ENCODE measurements around the gene HOXA6. TPM values are rescaled to one million over a fixed set of nuclear protein-coding genes. Genes with fewer than 3 reads are reported as not detected.
A peak's percentile ranks its signal among the peaks of the same experiment; 100 is the strongest.

The HOXA6 gene
- total RNA-seq, 1 experiment from 2014 or later: 3.3 TPM

- BruUV-seq (replicated peaks): no TSS peak
- DNase-seq (ENCODE audit: low read depth, low spot score) (no peak), ATAC-seq (no peak)
- no peak for TF ChIP-seq TCF7L2 (IDR thresholded peaks at IDR 0.05; ENCODE audit: low read depth, low read length)
- TF ChIP-seq, protein P1, sequence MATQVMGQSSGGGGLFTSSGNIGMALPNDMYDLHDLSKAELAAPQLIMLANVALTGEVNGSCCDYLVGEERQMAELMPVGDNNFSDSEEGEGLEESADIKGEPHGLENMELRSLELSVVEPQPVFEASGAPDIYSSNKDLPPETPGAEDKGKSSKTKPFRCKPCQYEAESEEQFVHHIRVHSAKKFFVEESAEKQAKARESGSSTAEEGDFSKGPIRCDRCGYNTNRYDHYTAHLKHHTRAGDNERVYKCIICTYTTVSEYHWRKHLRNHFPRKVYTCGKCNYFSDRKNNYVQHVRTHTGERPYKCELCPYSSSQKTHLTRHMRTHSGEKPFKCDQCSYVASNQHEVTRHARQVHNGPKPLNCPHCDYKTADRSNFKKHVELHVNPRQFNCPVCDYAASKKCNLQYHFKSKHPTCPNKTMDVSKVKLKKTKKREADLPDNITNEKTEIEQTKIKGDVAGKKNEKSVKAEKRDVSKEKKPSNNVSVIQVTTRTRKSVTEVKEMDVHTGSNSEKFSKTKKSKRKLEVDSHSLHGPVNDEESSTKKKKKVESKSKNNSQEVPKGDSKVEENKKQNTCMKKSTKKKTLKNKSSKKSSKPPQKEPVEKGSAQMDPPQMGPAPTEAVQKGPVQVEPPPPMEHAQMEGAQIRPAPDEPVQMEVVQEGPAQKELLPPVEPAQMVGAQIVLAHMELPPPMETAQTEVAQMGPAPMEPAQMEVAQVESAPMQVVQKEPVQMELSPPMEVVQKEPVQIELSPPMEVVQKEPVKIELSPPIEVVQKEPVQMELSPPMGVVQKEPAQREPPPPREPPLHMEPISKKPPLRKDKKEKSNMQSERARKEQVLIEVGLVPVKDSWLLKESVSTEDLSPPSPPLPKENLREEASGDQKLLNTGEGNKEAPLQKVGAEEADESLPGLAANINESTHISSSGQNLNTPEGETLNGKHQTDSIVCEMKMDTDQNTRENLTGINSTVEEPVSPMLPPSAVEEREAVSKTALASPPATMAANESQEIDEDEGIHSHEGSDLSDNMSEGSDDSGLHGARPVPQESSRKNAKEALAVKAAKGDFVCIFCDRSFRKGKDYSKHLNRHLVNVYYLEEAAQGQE (IDR thresholded peaks at IDR 0.05; ENCODE audit: insufficient read depth in 1 of 2, low read depth in 2 of 2, low read length in 1 of 2): 0 out of 4 replicates have a peak, but pooled peaks of 1 of the 2 experiments have one; percentile 13
- no peaks in the 10 kb centered on the region for H3K27me3 ChIP-seq (ENCODE audit: control insufficient read depth, insufficient read depth, low read length)
- in situ Hi-C loops (cut with HindIII; ENCODE audit: low pct_unique_long_range_greater_than_20kb, low sequenced_read_pairs): no loop called here
- intact Hi-C loops (cut with micrococcal nuclease; ENCODE audit: unreplicated experiment): no loop called here
- ChIA-PET POLR2A (interaction anchor here (1.1 kb wide), 2 partner anchors 20 to 262 kb away, joined by 3 to 4 read pairs; no protein-coding TSS in a partner anchor), CTCF (no interaction called here)
- peaks cover 63% of the 10 kb centered on the region for H3K4me1 ChIP-seq (ENCODE audit: control insufficient read depth, insufficient read depth, low read length)
- H3K27ac ChIP-seq (ENCODE audit: low read length): peak overlapping the region; percentile 99
- no peaks in the 10 kb centered on the region for H3K9me3 ChIP-seq (ENCODE audit: control insufficient read depth, insufficient read depth, low read depth, low read length)
- H3K36me3 ChIP-seq (ENCODE audit: control insufficient read depth, insufficient read depth, low read length): no peaks in the 10 kb centered on the region
- peak overlapping the region; percentile 60 to 92; a peak in 3 of 4 replicates for H3K4me3 ChIP-seq (ENCODE audit: low read depth in 2 of 2, low read length in 2 of 2)
Observed at GRCh38 chr7:27118580-27118979, 29.0 kb downstream of the HOXA6 start.

DNA sequence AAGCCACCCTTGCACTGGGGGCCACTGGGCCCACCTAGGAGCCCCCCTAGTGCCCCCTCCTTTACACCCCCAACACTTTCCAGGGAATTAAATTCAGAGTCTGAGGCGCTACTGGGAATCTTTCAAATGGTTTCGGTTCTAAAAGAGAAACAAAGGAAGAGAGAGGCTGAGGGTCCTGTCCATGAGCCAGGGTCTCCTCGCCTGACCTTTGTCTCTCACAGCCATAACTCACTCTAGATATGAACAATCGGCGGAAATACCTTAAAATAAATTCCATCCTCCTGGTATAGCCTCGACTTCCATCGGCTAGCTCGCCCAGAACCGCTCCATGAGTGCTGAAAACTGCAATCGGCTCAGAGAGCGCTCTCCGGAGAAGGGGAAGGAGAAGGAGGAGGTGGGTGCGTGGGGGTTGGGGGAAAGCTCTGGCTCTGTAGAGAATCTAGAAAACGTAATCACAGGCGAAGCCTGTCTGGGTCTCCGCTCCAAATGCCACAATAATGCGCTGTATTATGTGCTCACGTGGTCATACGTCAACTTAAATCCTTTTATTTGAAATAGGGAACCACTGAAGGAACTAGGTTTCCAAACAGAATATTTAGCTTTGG is 29.6 kb downstream of the HOXA6 start:
- no peaks in the 10 kb centered on the region for H3K9me3 ChIP-seq (ENCODE audit: control insufficient read depth, insufficient read depth, low read depth, low read length)
- BruUV-seq (replicated peaks): no TSS peak
- ATAC-seq (peak; percentile 13), DNase-seq (ENCODE audit: low read depth, low spot score) (no peak)
- peak overlapping the region; percentile 99 for H3K27ac ChIP-seq (ENCODE audit: low read length)
- in situ Hi-C loops (cut with HindIII; ENCODE audit: low pct_unique_long_range_greater_than_20kb, low sequenced_read_pairs): no loop called here
- CTCF ChIA-PET: no interaction called here
- peak overlapping the region; percentile 60 to 92 for H3K4me3 ChIP-seq (ENCODE audit: low read depth in 2 of 2, low read length in 2 of 2)
- H3K4me1 ChIP-seq (ENCODE audit: control insufficient read depth, insufficient read depth, low read length): peaks cover 57% of the 10 kb centered on the region
- POLR2A ChIA-PET: interaction anchor here (1.1 kb wide), 1 partner anchor 261 kb away, joined by 3 read pairs; no protein-coding TSS in a partner anchor
- intact Hi-C loops (cut with micrococcal nuclease; ENCODE audit: unreplicated experiment): no loop called here
- H3K27me3 ChIP-seq (ENCODE audit: control insufficient read depth, insufficient read depth, low read length): no peaks in the 10 kb centered on the region
- no peak for TF ChIP-seq TCF7L2 (IDR thresholded peaks at IDR 0.05; ENCODE audit: low read depth, low read length)
- TF ChIP-seq, protein P1 (IDR thresholded peaks at IDR 0.05; ENCODE audit: insufficient read depth in 1 of 2, low read depth in 2 of 2, low read length in 1 of 2): 0 out of 4 replicates have a peak, but pooled peaks of 1 of the 2 experiments have one; percentile 24
- H3K36me3 ChIP-seq (ENCODE audit: control insufficient read depth, insufficient read depth, low read length): no peaks in the 10 kb centered on the region

All from Panc1 (cell line).